Mesenchymal stem cell (in vitro differentiated cells and primary cell): ENCODE measurements around the gene TEN1.

ENCODE experiments used
- DNase-seq: peaks from one replicate; pipeline ENCODE4 v3.0.0-alpha.2; 2013
- H2AFZ ChIP-seq: one replicate; pipeline ENCODE4 v1.6.1; 2013; ENCODE audit warnings: low read depth, mild to moderate bottlenecking, control low read depth, inconsistent platforms, low read length, moderate library complexity
- H2AK5ac ChIP-seq: 2 replicates; pipeline ENCODE4 v1.6.1; 2013; ENCODE audit warnings: low read length, moderate library complexity, mild to moderate bottlenecking, inconsistent platforms; ENCODE audit not compliant: severe bottlenecking
- H2BK120ac ChIP-seq: one replicate; pipeline ENCODE4 v1.6.1; 2013; ENCODE audit warnings: low read depth, mild to moderate bottlenecking, inconsistent platforms, low read length, moderate library complexity
- H2BK12ac ChIP-seq, 2 experiments: one replicate each; pipeline ENCODE4 v1.6.1; 2013; ENCODE audit warnings: inconsistent platforms in 2 of 2, low read length in 2 of 2, mild to moderate bottlenecking in 2 of 2, moderate library complexity in 2 of 2, control low read depth in 1 of 2
- H2BK15ac ChIP-seq: one replicate; pipeline ENCODE4 v1.6.1; 2013; ENCODE audit warnings: mild to moderate bottlenecking, low read depth, inconsistent platforms; ENCODE audit not compliant: poor library complexity, severe bottlenecking
- H2BK5ac ChIP-seq: 2 replicates; pipeline ENCODE4 v1.6.1; 2013; ENCODE audit warnings: low read depth, mild to moderate bottlenecking, low read length, control low read depth, inconsistent platforms; ENCODE audit not compliant: poor library complexity, severe bottlenecking
- H3K14ac ChIP-seq, 2 experiments: one replicate each; pipeline ENCODE4 v1.6.1; 2013; ENCODE audit warnings: inconsistent platforms in 2 of 2, low read length in 2 of 2, control low read depth in 1 of 2, mild to moderate bottlenecking in 1 of 2, moderate library complexity in 1 of 2
- H3K18ac ChIP-seq, 2 experiments: one replicate each; pipeline ENCODE4 v1.6.1; 2013; ENCODE audit warnings: inconsistent platforms in 2 of 2, low read length in 2 of 2, control low read depth in 1 of 2, low read depth in 1 of 2, mild to moderate bottlenecking in 1 of 2
- H3K23ac ChIP-seq, 2 experiments: one replicate each; pipeline ENCODE4 v1.6.1; 2013; ENCODE audit warnings: inconsistent platforms in 2 of 2, low read length in 2 of 2, mild to moderate bottlenecking in 2 of 2, moderate library complexity in 2 of 2, control low read depth in 1 of 2
- H3K27ac ChIP-seq: 2 replicates; pipeline ENCODE4 v1.5.1; 2013; ENCODE audit warnings: mild to moderate bottlenecking, moderate library complexity, low read length, control low read depth, inconsistent platforms; ENCODE audit not compliant: poor library complexity, severe bottlenecking
- H3K27me3 ChIP-seq, 2 experiments: 2 replicates each; pipeline versions ENCODE4 v1.6.1 to v1.7.0; 2013; ENCODE audit warnings: low read length in 2 of 2, mild to moderate bottlenecking in 2 of 2, moderate library complexity in 2 of 2, control low read depth in 1 of 2, inconsistent platforms in 1 of 2; ENCODE audit not compliant: control insufficient read depth in 1 of 2, insufficient read depth in 1 of 2
- H3K36me3 ChIP-seq, 2 experiments: 2 replicates each; pipeline versions ENCODE4 v1.6.1 to v1.7.0; 2013; ENCODE audit warnings: low read length in 2 of 2, control low read depth in 1 of 2, inconsistent platforms in 1 of 2, low read depth in 1 of 2, mild to moderate bottlenecking in 1 of 2; ENCODE audit not compliant: insufficient read depth in 2 of 2, control insufficient read depth in 1 of 2
- H3K4ac ChIP-seq, 2 experiments: one replicate each; pipeline ENCODE4 v1.6.1; 2013; ENCODE audit warnings: inconsistent platforms in 2 of 2, low read length in 2 of 2, mild to moderate bottlenecking in 2 of 2, moderate library complexity in 2 of 2, control low read depth in 1 of 2, low read depth in 1 of 2
- H3K4me1 ChIP-seq: 2 replicates; pipeline ENCODE4 v1.6.1; 2013; ENCODE audit warnings: low read depth, low read length, control low read depth; ENCODE audit not compliant: control insufficient read depth, insufficient read depth
- H3K4me2 ChIP-seq: 2 replicates; pipeline ENCODE4 v1.6.1; 2013; ENCODE audit warnings: low read length, mild to moderate bottlenecking, inconsistent platforms; ENCODE audit not compliant: poor library complexity, severe bottlenecking
- H3K4me3 ChIP-seq, 2 experiments: 2 replicates each; pipeline versions ENCODE4 v1.5.1 to v1.7.0; 2013; ENCODE audit warnings: low read length in 2 of 2, mild to moderate bottlenecking in 2 of 2, control low read depth in 1 of 2, low read depth in 1 of 2; ENCODE audit not compliant: insufficient read depth in 1 of 2
- H3K79me1 ChIP-seq: replicated peaks from 2 replicates; pipeline ENCODE4 v1.6.1; 2013; ENCODE audit warnings: mild to moderate bottlenecking, control low read depth, low read length, inconsistent platforms; ENCODE audit not compliant: poor library complexity, severe bottlenecking
- H3K9ac ChIP-seq: 2 replicates; pipeline ENCODE4 v1.7.0; 2013; ENCODE audit warnings: mild to moderate bottlenecking, low read length, moderate library complexity
- H3K9me3 ChIP-seq: 2 replicates; pipeline ENCODE4 v1.7.0; 2013; ENCODE audit warnings: mild to moderate bottlenecking, low read length; ENCODE audit not compliant: control insufficient read depth
- H4K8ac ChIP-seq: one replicate; pipeline ENCODE4 v1.6.1; 2013; ENCODE audit warnings: inconsistent platforms, mild to moderate bottlenecking, low read length, moderate library complexity
- H4K91ac ChIP-seq: one replicate; pipeline ENCODE4 v1.6.1; 2013; ENCODE audit warnings: mild to moderate bottlenecking, low read length, inconsistent platforms
- WGBS: methylation state at CpG from one replicate; pipeline ENCODE4 v1.1.7; 2013; ENCODE audit warnings: mixed read lengths; 5-methylcytosine and 5-hydroxymethylcytosine counted together

TEN1 gene

DNA sequence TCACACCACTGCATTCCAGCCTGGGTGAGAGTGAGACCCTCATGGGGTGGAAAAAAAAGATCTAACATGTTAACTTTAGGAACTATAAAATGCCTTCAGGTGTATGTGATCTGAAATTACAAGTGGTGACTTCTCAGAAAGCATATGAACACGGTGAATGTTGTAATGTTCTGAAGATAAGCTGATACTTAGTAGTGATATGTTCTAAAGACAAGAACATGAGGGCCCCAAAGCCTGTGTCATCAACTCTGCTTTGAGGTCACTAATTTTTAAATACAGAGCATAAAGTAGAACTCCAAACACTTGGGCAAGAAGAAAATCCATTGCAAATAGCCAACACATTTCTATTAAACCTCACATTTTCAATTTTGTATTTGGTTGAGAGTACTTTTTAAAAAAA, 35.5 kb upstream of the TEN1 start:
- WGBS, result 71% methylated on average over 1 of the region's 1 CpG
- H3K27me3 ChIP-seq, result no peaks in the 10 kb centered on the region
- no peak overlapping the region for H3K4ac ChIP-seq
- no peaks in the 10 kb centered on the region for H3K9me3 ChIP-seq
- H2BK120ac ChIP-seq, result no peak overlapping the region
- H4K8ac ChIP-seq, result no peak overlapping the region
- H2BK5ac ChIP-seq, result no peak overlapping the region
- DNase-seq, result no peak
- no peak overlapping the region for H3K27ac ChIP-seq
- no peak overlapping the region for H3K4me2 ChIP-seq
- no peak overlapping the region for H2BK12ac ChIP-seq
- H3K14ac ChIP-seq, result no peak overlapping the region
- no peak overlapping the region for H3K18ac ChIP-seq
- no peak overlapping the region for H3K9ac ChIP-seq
- H3K4me3 ChIP-seq, result no peak overlapping the region
- no peak overlapping the region for H2BK15ac ChIP-seq
- H3K4me1 ChIP-seq, result peaks cover 3% of the 10 kb centered on the region
- H3K36me3 ChIP-seq, result peaks cover 27 to 55% of the 10 kb centered on the region in 2 experiments
- H4K91ac ChIP-seq, result no peak overlapping the region
- no peak overlapping the region for H2AFZ ChIP-seq
- no peak overlapping the region for H2AK5ac ChIP-seq
- no peak overlapping the region for H3K23ac ChIP-seq
- peaks cover 6% of the 10 kb centered on the region for H3K79me1 ChIP-seq

GRCh38 chr17:75945211-75945610, 33.8 kb upstream of the TEN1 start:
- no peak overlapping the region for H2BK12ac ChIP-seq
- no peak overlapping the region for H3K18ac ChIP-seq
- no peak overlapping the region for H2AK5ac ChIP-seq
- no peak overlapping the region for H3K27ac ChIP-seq
- no peak overlapping the region for H3K4ac ChIP-seq
- peaks cover 2% of the 10 kb centered on the region for H3K4me1 ChIP-seq
- H3K27me3 ChIP-seq, result no peaks in the 10 kb centered on the region
- H3K9ac ChIP-seq, result no peak overlapping the region
- H3K23ac ChIP-seq, result no peak overlapping the region
- no peak for DNase-seq
- H3K4me2 ChIP-seq, result no peak overlapping the region
- H2BK5ac ChIP-seq, result no peak overlapping the region
- no peak overlapping the region for H2BK120ac ChIP-seq
- H3K4me3 ChIP-seq, result no peak overlapping the region
- no peaks in the 10 kb centered on the region for H3K9me3 ChIP-seq
- H4K8ac ChIP-seq, result no peak overlapping the region
- no peak overlapping the region for H2AFZ ChIP-seq
- no peak overlapping the region for H3K14ac ChIP-seq
- H4K91ac ChIP-seq, result no peak overlapping the region
- no peak overlapping the region for H2BK15ac ChIP-seq
- no CpG with 5 or more reads among the region's 2 CpGs for WGBS
- peaks cover 8% of the 10 kb centered on the region for H3K79me1 ChIP-seq
- H3K36me3 ChIP-seq, result peaks cover 41 to 72% of the 10 kb centered on the region in 2 experiments

DNA sequence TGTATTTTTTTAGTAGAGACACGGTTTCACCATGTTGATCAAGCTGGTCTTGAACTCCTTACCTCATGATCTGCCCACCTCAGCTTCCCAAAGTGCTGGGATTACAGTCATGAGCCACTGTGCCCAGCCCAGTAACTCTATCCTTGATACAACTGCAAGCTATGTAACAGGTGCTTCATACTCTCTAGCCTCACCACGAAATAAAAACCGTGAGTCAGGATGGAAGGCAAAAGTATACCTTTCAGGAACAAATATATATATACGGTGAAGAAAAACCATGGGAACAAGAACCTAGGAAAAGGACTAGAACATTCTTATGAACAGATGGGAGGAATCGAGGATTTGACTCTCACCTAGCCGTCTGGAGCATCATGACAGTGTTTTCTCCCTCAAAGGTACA, 28.6 kb upstream of the TEN1 start:
- H3K4me1 ChIP-seq, result peaks cover 3% of the 10 kb centered on the region
- no peak overlapping the region for H2AK5ac ChIP-seq
- no peak overlapping the region for H4K8ac ChIP-seq
- 97% methylated on average over 4 of the region's 6 CpGs for WGBS
- H3K4ac ChIP-seq, result no peak overlapping the region
- no peak overlapping the region for H2BK12ac ChIP-seq
- peaks cover 60 to 91% of the 10 kb centered on the region in 2 experiments for H3K36me3 ChIP-seq
- H2BK15ac ChIP-seq, result no peak overlapping the region
- no peak overlapping the region for H2BK120ac ChIP-seq
- no peak overlapping the region for H2BK5ac ChIP-seq
- H3K79me1 ChIP-seq, result peaks cover 10% of the 10 kb centered on the region
- peak overlapping the region in 1 of 2 experiments; percentile 9 for H3K23ac ChIP-seq
- no peak overlapping the region for H3K4me3 ChIP-seq
- H3K27me3 ChIP-seq, result no peaks in the 10 kb centered on the region
- H3K14ac ChIP-seq, result no peak overlapping the region
- no peaks in the 10 kb centered on the region for H3K9me3 ChIP-seq
- H3K18ac ChIP-seq, result no peak overlapping the region
- H3K27ac ChIP-seq, result no peak overlapping the region
- H3K4me2 ChIP-seq, result no peak overlapping the region
- H2AFZ ChIP-seq, result no peak overlapping the region
- no peak overlapping the region for H4K91ac ChIP-seq
- H3K9ac ChIP-seq, result no peak overlapping the region
- no peak for DNase-seq

GRCh38 chr17:75950855-75951554, 28.0 kb upstream of the TEN1 start:
- Histone ChIP-seq H3K79me1 (peaks cover 13% of the 10 kb centered on the region), H2AFZ (no peak overlapping the region), H4K91ac (no peak overlapping the region), H2AK5ac (no peak overlapping the region), H3K27ac (peak overlapping the region; percentile 2), H3K36me3 (peaks cover 61 to 91% of the 10 kb centered on the region in 2 experiments), H2BK12ac (no peak overlapping the region), H3K4me2 (no peak overlapping the region), H3K27me3 (no peaks in the 10 kb centered on the region), H3K4me1 (peaks cover 3% of the 10 kb centered on the region), H3K4me3 (no peak overlapping the region), H2BK120ac (no peak overlapping the region), H2BK15ac (no peak overlapping the region), H3K9me3 (no peaks in the 10 kb centered on the region), H3K18ac (no peak overlapping the region), H4K8ac (no peak overlapping the region), H3K4ac (no peak overlapping the region), H2BK5ac (no peak overlapping the region), H3K14ac (no peak overlapping the region), H3K23ac (peak overlapping the region in 1 of 2 experiments; percentile 9), H3K9ac (peak overlapping the region; percentile 49)
- peak; percentile 5 for DNase-seq
- WGBS, result 94% methylated on average over 8 of the region's 8 CpGs
